Gastroesophageal sphincter (tissue), 3 donors: ENCODE measurements around the gene MGST2.

Experiments
- CTCF ChIP-seq, 4 experiments: fragments of 200-600 bp in 2 of 4; fragments of 450-650 bp in 2 of 4; sonication (generic) in 1 of 4; IDR thresholded peaks; one replicate each; pipeline ENCODE4 v1.5.1; 2017 to 2019; ENCODE audit warnings: antibody characterized with exemption in 4 of 4, mild to moderate bottlenecking in 2 of 4, moderate library complexity in 2 of 4
- POLR2A ChIP-seq, 2 donors: fragments of 450-650 bp; IDR thresholded peaks; one replicate each; pipeline ENCODE4 v1.6.1; 2017; ENCODE audit warnings: antibody characterized with exemption in 2 of 2, mild to moderate bottlenecking in 2 of 2, moderate library complexity in 1 of 2
- POLR2AphosphoS5 ChIP-seq: sonication (generic); formaldehyde crosslinking; IDR thresholded peaks from one replicate; pipeline ENCODE4 v1.6.1; 2017; ENCODE audit warnings: antibody characterized with exemption

- TF ChIP-seq CTCF (IDR thresholded peaks at IDR 0.05) (no peak), POLR2A (IDR thresholded peaks at IDR 0.05) (no peak), POLR2AphosphoS5 (no peak)
Observed at GRCh38 chr4:139726615-139727014, 61.0 kb downstream of the MGST2 start.
